ENCODE results near the gene TRAF1. TPM values are rescaled to one million over a fixed set of nuclear protein-coding genes. Genes with fewer than 3 reads are reported as not detected.

The TRAF1 gene
- total RNA-seq, 1 experiment from 2014 or later, result 1.4 TPM

DNA sequence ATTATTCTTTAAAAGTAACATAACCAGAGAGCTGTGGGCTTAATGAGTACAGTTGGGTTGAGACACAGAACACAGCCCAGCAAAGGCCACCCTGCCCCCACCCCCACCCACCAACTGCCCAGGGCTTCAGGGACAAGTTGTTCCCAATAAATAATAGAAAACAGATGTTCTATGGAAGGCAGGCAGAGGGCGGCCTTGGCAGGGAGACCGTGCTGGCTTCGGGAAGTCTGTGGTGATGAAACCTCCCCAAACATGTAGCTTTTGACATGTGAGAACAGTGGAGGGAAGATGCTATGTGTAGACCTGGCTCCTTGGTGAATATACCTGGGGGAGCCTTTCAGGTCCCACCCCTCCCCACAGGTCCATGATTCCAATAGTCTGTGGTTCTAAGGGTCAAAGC lies 10.0 kb downstream of the TRAF1 start:
- no peak overlapping the region for H3K4ac ChIP-seq (ENCODE audit: low read depth, low read length)
- H2BK15ac ChIP-seq (ENCODE audit: low read depth, low read length), result no peak overlapping the region
- no peak overlapping the region for H3K14ac ChIP-seq (ENCODE audit: insufficient read depth, low read length)
- H2BK20ac ChIP-seq (ENCODE audit: low read depth, low read length, poor library complexity, severe bottlenecking), result no peak overlapping the region
- H3K56ac ChIP-seq (ENCODE audit: insufficient read length, low read depth, low read length), result no peak overlapping the region
- H4K91ac ChIP-seq (ENCODE audit: insufficient read length, low read depth, low read length), result no peak overlapping the region
- no peaks in the 10 kb centered on the region for H4K20me1 ChIP-seq (ENCODE audit: control insufficient read depth, insufficient read depth, insufficient read length)
- H4K8ac ChIP-seq (replicated peaks; ENCODE audit: insufficient read length, low read depth, low read length), result no peak overlapping the region
- peaks cover 0 to 4% of the 10 kb centered on the region in 2 experiments; a peak in 2 of 5 replicates for H3K9me3 Mint-ChIP-seq
- no peak overlapping the region for H3K27ac Mint-ChIP-seq
- H3K9ac ChIP-seq (ENCODE audit: extremely low read depth, insufficient read length, low read length), result no peak overlapping the region
- H3K4me2 ChIP-seq (ENCODE audit: insufficient read depth, insufficient read length, low read length), result no peak overlapping the region
- H3T11ph ChIP-seq (ENCODE audit: low read length), result no peak overlapping the region
- H3K36me3 Mint-ChIP-seq (ENCODE audit: insufficient read depth in 1 of 3, low read depth in 3 of 3), result peaks cover 0 to 6% (median 5%) of the 10 kb centered on the region in 3 experiments; a peak in 3 of 7 replicates
- H3K4me3 Mint-ChIP-seq, result no peak overlapping the region
- no peaks in the 10 kb centered on the region for H3K79me2 ChIP-seq (ENCODE audit: insufficient read depth, low read length)
- no peak overlapping the region for H2AFZ ChIP-seq (ENCODE audit: low read length)
- H2BK5ac ChIP-seq (ENCODE audit: insufficient read length, low read length), result no peak overlapping the region
- H2AK5ac ChIP-seq (ENCODE audit: insufficient read length, low read length), result no peak overlapping the region
- H3K4me1 Mint-ChIP-seq, result peaks cover 39 to 63% of the 10 kb centered on the region in 2 experiments
- WGBS (ENCODE audit: extremely low coverage, insufficient read length, low lambda C conversion rate), result no CpG with 5 or more reads among the region's 3 CpGs
- no peak overlapping the region for H3K18ac ChIP-seq (ENCODE audit: insufficient read length, low read depth, low read length)
- H4K5ac ChIP-seq (ENCODE audit: insufficient read length, low read depth, low read length), result no peak overlapping the region
- H3K9me3 ChIP-seq (ENCODE audit: control insufficient read depth, low read depth, low read length), result no peaks in the 10 kb centered on the region
- no peak for DNase-seq
- H3K4me1 ChIP-seq (ENCODE audit: insufficient read depth, low read length), result peaks cover 9% of the 10 kb centered on the region; the same call in 1 of the 2 replicates
- no peaks in the 10 kb centered on the region for H3K79me1 ChIP-seq (ENCODE audit: insufficient read depth, low read depth, low read length, poor library complexity, severe bottlenecking)
- no peaks in the 10 kb centered on the region for H3K27me3 Mint-ChIP-seq (ENCODE audit: low read depth)
- H3K27ac ChIP-seq (ENCODE audit: insufficient read length, low read depth, low read length), result no peak overlapping the region
- H2BK120ac ChIP-seq (ENCODE audit: low read depth, low read length, poor library complexity, severe bottlenecking), result no peak overlapping the region
- TF ChIP-seq, protein P1, sequence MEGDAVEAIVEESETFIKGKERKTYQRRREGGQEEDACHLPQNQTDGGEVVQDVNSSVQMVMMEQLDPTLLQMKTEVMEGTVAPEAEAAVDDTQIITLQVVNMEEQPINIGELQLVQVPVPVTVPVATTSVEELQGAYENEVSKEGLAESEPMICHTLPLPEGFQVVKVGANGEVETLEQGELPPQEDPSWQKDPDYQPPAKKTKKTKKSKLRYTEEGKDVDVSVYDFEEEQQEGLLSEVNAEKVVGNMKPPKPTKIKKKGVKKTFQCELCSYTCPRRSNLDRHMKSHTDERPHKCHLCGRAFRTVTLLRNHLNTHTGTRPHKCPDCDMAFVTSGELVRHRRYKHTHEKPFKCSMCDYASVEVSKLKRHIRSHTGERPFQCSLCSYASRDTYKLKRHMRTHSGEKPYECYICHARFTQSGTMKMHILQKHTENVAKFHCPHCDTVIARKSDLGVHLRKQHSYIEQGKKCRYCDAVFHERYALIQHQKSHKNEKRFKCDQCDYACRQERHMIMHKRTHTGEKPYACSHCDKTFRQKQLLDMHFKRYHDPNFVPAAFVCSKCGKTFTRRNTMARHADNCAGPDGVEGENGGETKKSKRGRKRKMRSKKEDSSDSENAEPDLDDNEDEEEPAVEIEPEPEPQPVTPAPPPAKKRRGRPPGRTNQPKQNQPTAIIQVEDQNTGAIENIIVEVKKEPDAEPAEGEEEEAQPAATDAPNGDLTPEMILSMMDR (conservative IDR thresholded peaks at IDR 0.05), result peak; percentile 32; the same call in 1 of the 3 replicates
- H3K23me2 ChIP-seq (ENCODE audit: insufficient read length, low read depth, low read length, poor library complexity, severe bottlenecking), result no peaks in the 10 kb centered on the region
- no peak overlapping the region for H3K23ac ChIP-seq (ENCODE audit: insufficient read length, low read depth, low read length)
- H2BK12ac ChIP-seq (ENCODE audit: insufficient read length, low read depth, low read length), result no peak overlapping the region
- no peaks in the 10 kb centered on the region for H3K27me3 ChIP-seq (ENCODE audit: insufficient read depth, low read length)
